GM21526 (cell line): Measurements from ENCODE around the gene CSF1.
"Not testable (repeated sequence)": the region's sequence is repeated elsewhere in the genome, so short reads cannot be mapped to it uniquely, and the experiment has no call there.

Experiments used
- ATAC-seq: cut with Tn5 transposase; IDR thresholded peaks from one replicate; pipeline ENCODE4 v1.9.1; 2021; ENCODE audit warnings: moderate library complexity; ENCODE audit not compliant: unreplicated experiment, low FRiP score

CSF1 gene, protein sequence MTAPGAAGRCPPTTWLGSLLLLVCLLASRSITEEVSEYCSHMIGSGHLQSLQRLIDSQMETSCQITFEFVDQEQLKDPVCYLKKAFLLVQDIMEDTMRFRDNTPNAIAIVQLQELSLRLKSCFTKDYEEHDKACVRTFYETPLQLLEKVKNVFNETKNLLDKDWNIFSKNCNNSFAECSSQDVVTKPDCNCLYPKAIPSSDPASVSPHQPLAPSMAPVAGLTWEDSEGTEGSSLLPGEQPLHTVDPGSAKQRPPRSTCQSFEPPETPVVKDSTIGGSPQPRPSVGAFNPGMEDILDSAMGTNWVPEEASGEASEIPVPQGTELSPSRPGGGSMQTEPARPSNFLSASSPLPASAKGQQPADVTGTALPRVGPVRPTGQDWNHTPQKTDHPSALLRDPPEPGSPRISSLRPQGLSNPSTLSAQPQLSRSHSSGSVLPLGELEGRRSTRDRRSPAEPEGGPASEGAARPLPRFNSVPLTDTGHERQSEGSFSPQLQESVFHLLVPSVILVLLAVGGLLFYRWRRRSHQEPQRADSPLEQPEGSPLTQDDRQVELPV

DNA sequence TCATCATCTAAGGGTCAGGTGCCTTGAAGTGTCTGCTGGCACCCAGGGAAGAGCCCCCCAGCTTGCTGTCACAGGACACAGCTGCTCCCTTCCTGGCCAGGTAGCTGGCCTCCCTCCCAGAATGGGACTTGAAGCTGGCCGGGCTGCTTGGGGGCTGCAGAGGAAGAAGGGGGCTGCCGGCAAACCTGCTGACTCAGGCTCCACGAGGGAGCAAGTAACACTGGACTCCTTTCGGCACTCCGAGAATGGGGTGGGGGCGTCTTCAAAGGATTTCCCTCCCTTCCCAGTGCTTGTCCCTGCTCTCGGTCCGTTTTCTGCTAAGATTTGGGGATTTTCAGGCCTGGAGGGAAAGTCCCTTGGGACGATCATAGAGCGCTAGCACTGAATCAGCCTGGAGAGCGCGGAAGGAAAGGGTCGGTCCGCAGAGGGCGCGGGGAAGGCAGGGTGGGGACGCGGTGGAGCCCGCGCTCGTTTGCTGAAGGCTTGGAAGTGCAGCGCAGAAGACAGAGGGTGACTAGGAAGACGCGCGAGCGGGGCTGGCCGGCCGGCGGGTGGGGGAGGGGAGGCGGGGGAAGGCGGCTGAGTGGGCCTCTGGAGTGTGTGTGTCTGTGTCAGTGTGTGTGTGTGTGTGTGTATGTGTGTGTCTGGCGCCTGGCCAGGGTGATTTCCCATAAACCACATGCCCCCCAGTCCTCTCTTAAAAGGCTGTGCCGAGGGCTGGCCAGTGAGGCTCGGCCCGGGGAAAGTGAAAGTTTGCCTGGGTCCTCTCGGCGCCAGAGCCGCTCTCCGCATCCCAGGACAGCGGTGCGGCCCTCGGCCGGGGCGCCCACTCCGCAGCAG lies at the start of gene CSF1:
CSF1 (plus strand) TSS at position 727 of the 840 bp plus-strand sequence. CDS start 175 bp downstream, outside the sequence.
- ATAC-seq, result no peak

DNA sequence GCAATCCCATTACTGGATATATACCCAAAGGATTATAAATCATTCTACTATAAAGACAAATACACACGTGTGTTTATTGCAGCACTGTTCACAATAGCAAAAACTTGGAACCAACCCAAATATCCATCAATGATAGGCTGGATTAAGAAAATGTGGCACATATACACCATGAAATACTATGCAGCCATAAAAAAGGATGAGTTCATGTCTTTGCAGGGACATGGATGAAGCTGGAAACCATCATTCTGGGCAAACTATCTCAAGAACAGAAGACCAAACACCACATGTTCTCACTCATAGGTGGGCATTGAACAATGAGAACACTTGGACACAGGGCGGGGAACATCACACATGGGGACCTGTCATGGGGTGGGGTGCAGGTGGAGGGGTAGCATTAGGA lies 49.0 kb upstream of the CSF1 start:
- not testable (repeated sequence) for ATAC-seq

DNA sequence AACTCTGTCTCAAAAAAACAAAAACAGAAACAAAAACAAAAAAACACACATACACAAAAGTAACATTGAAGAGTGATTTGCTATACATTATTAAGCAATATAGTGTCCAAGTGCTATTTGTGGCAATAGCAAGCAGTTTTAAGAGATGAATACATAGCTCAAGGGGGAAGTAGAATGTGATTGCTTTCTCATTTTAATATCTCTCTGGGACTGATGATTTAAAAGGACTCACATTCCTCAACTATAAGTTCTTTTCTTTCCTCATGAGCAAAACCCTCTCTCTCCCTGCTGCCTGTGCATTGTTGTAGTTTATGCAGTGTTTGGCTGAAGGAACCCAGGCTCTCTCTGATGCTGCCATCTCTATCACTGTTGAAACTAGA lies 47.0 kb upstream of the CSF1 start:
- ATAC-seq, result no peak

DNA sequence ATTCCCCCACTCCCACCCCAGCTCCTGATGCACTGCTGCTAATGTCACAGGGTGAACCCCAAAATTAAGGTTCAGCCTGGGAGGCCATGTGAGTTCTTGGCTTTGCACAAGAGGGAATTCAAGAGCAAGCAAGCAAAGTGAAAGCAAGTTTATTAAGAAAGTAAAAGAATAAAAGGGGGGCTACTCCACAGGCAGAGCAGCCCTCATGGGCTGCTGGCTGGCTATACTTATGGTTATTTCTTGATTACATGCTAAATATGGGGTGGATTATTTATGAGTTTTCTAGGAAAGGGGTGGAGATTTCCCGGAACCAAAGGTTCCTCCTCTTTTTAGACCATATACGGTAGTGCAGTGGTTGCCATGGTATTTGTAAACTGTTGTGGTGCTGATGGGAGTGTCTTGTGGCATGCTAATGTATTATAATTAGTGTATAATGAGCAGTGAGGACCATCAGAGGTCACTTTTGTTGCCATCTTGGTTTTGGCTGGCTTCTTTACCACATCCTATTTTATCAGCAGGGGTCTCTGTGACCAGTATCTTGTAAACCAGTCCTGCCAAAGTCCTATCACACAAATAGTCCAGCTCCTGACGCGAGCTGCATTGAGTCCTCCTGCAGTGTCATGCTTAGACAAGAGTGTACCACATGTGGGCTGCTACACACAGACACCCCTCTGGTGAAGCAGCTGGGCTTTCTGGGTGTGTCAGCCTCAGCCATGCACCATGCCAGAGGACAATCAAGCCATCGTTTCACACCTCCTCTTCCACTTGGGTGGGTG lies 46.4 kb upstream of the CSF1 start:
- ATAC-seq, result no peak

DNA sequence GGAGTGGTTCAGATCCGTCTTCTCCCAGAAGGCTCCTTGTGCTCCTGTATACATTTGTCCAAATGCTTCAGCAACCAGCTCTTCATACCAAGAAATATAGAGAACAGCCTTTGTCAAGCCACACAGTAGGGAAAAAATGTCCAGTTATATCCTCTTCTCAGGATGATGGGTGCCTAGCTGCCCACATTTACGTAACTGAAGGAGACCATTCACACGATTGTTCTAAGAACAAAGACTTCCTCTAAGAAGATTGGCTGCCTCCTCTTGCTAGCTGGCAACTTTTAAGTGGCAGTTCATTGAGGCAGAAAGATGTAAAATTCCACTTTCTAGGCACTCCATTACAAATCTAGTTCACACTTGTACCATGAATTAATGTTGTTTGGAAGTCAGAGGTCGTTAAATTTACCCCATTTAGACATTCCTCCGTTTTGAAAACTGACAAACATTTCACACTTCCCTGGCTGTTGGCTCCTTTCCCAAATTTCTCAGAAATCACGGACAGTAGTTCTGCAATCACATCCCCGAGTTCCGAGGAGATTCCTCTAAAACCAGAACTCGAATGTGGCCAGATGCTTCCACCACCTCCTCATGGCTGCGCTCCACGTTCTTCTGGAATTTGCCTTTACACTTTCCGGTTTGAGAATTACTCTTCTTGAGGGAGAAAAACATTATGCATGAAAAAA lies 45.6 kb upstream of the CSF1 start:
- ATAC-seq, result no peak

DNA sequence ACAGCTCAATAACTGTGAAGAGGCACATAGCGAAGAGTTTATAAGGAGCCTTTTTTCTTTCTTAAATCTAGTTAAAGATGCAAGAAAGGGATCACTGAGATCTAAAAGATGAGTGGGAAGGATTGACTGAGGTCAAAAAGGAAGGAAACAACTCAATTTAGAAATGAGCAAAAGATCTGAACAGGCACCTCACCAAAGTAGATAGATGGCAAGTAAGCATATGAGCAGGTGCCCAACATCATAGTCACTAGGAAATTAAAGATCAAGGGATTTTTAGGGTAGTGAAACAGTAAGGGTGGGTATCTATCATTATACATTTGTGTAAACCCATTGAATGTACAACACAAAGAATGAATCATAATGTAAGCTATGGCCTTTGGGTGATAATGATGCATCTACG lies 44.6 kb upstream of the CSF1 start:
- ATAC-seq, result no peak

DNA sequence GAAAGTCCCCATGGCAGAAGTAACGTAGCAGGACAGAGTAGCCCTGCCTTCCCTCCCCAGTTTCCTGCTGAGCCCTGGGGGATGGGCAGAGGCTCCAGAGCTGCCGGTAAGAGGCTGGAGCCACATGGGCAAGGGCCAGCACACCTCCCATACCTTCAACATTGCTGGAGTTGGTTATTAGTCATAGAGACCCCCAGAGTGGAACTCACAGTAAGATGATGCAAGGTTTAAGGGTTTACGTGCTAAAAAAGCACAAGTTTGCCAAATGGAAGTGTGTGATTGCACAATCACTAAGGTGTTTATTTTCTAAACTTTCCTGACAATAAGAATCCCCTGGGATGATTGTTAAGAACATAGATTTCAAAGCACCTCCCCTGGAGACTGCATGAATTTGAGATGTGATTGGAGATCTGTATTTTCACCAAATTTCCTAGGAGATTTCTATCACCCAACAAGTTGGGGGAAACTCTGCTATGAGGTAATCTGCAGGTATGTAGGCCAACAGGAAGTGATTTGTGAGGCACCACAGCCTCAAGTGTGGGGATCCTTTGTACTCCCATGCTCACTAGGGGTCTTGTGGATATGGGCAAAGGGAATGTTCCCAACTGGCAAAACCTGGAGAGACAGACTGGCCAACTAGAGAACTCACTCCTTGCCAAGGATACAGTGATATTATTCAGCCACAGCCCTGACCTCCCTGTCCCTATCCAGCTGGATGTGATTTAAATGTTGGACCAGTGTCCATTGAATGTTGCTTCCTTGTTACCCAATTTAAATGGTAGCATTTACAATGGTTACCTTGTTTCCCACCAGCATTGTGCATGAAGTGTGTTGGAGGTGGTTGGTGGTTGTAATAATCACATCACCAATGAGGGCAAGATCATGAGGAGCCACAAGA lies 37.1 kb upstream of the CSF1 start:
- ATAC-seq, result no peak

DNA sequence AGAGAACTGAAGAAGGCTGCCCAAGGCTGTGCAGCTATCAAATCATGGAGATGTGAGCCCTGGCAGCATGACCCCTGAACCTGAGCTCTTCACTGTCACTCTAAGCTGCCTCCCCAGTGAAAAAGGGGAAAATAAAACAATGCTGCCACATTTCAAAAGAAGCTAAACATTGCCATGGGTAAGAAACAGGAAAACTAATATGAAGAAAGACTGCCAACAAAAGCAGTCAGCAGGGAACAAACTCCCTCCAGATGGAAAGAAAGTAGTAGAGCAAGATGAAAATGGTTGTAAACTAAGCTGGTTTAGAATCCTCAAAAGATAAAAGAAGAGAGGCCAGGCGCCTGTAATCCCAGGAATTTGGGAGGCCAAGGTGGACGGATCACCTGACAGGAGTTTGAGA lies 36.2 kb upstream of the CSF1 start:
- no peak for ATAC-seq

DNA sequence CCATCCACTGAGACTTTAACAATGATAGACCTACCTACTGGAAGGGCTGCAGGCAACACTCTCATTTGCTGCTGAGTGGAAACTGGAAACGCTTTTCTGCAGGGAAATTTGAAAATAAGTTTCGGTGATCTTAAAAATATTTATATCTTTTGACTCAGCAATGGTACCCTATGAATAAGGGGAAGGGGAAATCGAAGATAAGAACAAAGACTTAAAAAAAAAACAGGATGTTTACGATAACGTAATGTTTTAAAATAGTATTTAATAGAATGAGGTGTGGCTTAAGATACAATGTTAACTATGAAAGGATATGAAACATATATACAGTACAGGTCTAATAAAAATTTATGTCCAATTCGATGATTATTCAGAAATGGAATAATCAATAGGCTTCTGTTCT lies 34.8 kb upstream of the CSF1 start:
- no peak for ATAC-seq

DNA sequence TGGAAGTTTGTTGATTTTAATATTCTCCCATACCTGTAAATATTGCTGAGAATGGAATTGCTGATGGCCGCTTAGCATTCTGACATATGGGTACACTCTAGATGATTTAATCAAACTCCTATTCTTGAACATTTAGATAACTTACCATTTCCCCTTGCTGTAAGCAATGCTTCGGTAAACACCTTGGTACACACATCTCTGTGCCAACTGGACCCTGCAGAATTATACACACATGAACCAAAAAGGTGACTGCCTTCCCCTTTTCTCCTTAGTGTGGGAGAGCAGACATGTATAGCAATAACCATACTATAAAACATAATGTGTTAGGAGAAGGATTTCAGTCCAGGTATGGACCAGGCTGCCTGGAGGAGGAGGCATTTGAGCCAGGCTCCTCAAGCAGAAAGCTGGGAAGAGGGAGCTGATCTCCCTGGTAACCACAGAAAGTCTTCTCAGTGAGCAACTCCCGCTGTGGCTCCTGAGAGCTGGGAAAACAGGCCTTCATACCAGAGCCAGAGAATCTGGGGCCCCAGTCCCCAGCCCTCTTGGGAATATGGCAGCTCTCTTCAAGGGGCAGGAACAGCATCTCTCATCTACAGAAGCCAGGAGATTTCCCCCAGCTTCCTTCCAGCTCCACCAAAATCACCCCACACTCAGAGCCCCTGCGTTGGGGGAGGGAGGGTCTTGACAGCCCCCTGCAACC lies 33.9 kb upstream of the CSF1 start:
- ATAC-seq, result no peak

DNA sequence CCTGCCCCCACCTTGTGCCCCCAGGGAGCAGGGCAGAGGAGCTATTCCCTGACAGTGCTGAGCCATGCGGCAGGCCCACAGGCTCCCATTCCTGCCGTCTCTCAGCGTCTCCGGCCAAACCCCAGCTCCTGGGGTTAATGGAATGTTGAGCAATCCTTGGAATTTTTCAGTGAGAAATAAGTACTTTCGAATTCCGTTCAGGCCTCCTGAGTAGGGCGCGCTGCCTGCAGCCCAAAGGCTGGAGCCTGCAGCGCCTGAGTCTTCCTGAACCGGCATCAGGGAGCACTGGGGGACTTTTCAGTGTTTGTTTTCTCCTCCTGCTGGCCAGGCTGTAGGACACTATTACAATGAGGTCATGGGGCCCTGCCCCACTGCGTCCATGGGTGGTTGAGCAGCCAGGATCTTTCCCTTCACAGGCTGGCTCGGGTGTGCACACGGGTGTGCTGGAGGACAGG lies 33.3 kb upstream of the CSF1 start:
- no peak for ATAC-seq

DNA sequence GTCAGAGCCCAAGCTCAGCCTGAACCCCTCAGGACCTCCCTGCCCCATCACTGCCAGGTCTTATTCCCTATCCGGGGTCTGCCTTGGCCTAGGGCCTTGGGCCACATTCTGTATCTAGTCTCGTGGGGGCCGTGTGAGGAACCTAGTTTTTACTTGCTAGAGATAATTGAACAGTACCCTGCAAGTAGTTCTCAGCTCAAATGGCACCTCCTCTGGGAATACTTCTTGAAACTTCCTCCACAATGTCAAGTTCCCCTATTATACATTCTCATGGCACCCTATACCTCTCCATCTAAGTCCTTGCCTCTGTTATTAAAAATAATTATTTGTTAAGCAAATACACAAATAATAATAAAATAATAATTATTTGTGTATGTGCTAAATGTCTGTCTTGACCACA lies 32.9 kb upstream of the CSF1 start:
- no peak for ATAC-seq

DNA sequence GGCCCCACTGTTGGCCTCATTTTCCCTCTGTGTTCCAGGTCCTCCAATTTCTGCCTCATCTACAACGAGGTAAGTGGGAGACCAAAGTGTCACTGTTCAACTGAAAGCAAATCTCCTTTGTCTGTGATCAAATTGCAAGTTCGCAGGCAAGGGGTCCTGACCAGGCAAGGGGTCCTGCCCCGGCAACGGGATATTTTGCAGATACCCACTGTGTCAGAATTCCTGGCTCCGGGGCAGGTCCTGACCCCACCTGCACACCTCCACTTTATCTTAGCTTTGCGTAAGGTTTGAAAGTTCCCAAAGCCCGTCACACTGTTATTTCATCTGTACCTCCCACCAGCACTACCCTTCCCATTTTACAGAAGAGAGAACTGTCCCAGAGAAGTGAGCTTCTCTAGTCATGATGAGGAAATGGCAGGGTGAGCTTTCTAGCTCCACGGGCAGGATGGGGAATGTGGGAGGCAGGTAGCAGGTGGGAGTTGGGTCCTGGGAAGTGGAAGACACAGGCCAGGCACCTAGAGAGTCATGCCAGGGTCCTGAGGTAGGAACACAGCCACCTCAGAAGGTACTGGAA lies 32.0 kb upstream of the CSF1 start:
- ATAC-seq, result no peak

DNA sequence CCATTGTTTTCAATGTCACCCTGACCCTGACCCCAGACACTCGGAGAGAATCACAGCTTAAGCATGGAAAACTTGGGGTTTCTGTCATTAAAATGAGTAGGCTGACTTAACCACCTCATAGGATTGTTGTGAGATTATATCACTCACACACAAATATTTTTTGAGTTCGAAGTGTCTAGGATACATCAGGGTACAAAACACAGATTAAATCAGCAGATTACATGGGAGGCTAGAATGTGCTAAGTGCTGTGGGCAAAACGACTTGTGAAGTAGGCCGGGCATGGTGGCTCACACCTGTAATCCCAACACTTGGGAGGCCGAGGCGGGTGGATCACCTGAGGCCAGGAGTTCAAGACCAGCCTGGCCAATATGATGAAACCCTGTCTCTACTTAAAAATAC lies 31.3 kb upstream of the CSF1 start:
- ATAC-seq, result not testable (repeated sequence)

DNA sequence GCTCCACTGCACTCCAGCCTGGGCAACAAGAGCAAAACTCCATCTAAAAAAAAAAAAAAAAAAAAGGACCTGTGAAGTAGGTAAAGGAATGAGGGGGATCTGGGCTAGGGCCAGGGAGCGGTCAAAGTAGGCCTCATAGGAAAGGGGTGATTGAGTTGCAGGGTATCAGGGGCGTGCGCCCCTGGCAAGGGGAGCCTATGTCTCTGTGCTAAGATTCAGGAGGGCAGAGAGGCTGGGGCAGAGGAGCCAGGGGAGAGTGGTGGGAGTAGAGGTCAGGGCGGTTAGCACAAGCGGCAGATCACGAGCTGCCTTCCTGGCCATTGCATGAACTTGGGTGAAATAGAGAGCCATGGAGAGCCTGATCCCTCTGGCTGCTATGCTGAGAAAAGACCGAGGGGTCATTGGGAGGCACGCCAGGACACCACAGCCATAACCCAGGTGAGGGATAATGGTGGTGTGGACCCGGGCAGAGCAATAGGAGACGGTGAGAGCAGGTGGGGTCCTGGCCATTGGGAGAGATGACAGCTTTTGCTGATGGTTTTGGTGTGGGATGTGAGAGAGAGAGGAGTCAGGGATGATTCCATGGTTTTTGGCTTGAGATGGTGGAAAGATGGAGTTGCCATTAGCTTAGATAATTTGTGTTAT lies 30.6 kb upstream of the CSF1 start:
- ATAC-seq, result no peak

DNA sequence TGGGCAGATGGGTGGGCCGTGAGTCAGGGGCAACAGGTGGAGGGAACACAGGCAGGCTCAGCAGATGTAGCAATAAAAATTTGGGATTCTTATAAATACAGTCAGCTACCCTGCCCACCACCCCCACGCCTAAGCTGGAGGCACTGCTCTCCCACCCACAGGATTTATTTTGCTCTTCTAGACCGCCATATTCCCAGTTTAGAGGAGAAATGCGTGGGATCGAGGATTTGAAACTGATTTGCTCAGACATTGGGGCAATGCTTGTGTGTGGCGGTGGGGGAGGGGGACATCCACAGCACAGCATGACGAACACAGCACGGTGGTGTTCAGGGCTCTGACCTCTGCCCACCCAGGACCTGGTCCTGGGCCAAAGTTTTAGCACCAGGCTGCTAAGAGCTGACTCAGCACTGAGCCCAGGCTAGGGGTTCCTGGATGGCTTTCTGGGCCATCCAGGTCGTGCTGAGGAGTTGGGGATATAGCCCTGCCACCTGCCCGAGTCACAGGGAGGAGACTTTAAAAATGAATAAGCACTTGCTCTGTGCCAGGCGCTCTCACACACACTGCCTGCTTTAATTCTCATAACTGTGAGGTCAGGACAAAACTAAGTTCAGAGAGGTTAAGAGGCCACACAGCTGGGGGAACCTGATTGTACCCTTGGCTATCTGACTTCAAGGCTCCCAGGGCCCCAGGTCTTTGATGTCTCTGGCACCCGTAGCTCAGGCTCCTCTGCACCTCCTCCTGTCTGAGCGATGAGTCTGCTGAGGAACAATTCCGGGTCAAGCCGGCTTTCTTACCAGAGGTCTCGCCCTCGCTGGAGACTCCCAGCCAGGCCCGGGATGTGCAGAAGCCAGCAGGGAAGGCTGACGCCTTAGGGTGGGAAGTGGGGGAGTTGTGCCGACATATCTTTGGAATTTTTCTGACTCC lies 29.4 kb upstream of the CSF1 start:
- ATAC-seq, result no peak

DNA sequence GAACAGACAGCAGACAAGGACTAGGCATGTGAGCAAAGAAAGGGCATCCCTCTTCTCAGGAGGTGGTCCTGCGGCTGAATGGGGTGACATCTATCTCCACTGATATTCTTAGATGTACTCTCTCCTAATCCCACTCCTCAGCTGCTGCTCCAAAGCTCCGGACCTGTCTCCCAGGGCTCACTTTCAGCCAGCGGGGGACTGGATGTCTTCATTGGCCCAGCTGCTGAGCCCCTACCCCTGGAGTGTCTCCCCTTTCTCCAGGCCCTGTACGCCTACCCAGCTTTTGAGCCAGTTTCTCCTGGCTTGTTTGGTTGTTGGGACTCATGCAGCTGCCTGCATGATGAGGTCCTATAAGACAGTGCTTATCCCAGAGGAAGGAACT lies 28.8 kb upstream of the CSF1 start:
- ATAC-seq, result no peak
